Keratinocyte (primary cell): ENCODE data around the gene ZBTB39. TPM values are rescaled to one million over a fixed set of nuclear protein-coding genes. Genes with fewer than 3 reads are reported as not detected.

ENCODE experiments used
- DNase-seq: peaks from one replicate; pipeline ENCODE4 v3.0.0-alpha.2; 2011; ENCODE audit warnings: low read depth, missing footprints, low spot score
- FAIRE-seq: peaks from 2 replicates; lab custom pipeline; 2011; peaks lifted over from hg19 to GRCh38; lab: Jason Lieb, UNC
- H2AFZ ChIP-seq: 2 replicates; pipeline ENCODE4 v1.6.0; 2012; ENCODE audit warnings: low read length, control low read depth, inconsistent platforms; ENCODE audit not compliant: control insufficient read depth
- H3K27ac ChIP-seq: 2 replicates; pipeline ENCODE4 v1.5.1; 2011; ENCODE audit warnings: low read length; ENCODE audit not compliant: control insufficient read depth, insufficient read depth
- H3K27me3 ChIP-seq: 3 replicates; pipeline ENCODE4 v1.6.0; 2011; ENCODE audit warnings: low read length; ENCODE audit not compliant: control insufficient read depth, insufficient read depth; ENCODE audit errors: extremely low read depth
- H3K36me3 ChIP-seq, 2 experiments: 2 replicates in 1 of 2; 3 replicates in 1 of 2; pipeline ENCODE4 v1.5.1; 2011; ENCODE audit warnings: low read length in 2 of 2, mild to moderate bottlenecking in 1 of 2; ENCODE audit not compliant: control insufficient read depth in 2 of 2, insufficient read depth in 2 of 2; ENCODE audit errors: extremely low read depth in 1 of 2
- H3K4me1 ChIP-seq: 3 replicates; pipeline ENCODE4 v1.5.1; 2011; ENCODE audit warnings: low read length; ENCODE audit not compliant: control insufficient read depth, insufficient read depth; ENCODE audit errors: extremely low read depth
- H3K4me2 ChIP-seq: 3 replicates; pipeline ENCODE4 v1.6.0; 2011; ENCODE audit warnings: low read depth, low read length; ENCODE audit not compliant: control insufficient read depth, insufficient read depth; ENCODE audit errors: extremely low read depth
- H3K4me3 ChIP-seq, 3 experiments: fragments of 200-600 bp in 1 of 3; sonication (generic) in 1 of 3; 2 replicates in 2 of 3; 3 replicates in 1 of 3; pipeline ENCODE4 v1.5.1; 2011 to 2016; ENCODE audit warnings: low read length in 3 of 3, mild to moderate bottlenecking in 3 of 3, control low read depth in 2 of 3, inconsistent platforms in 1 of 3, low read depth in 1 of 3, mixed read lengths in 1 of 3, mixed run types in 1 of 3, moderate library complexity in 1 of 3; ENCODE audit not compliant: control insufficient read depth in 2 of 3, insufficient read depth in 2 of 3; ENCODE audit errors: extremely low read depth in 1 of 3
- H3K79me2 ChIP-seq: 2 replicates; pipeline ENCODE4 v1.6.0; 2012; ENCODE audit warnings: low read length; ENCODE audit not compliant: control insufficient read depth, insufficient read depth
- H3K9ac ChIP-seq: 3 replicates; pipeline ENCODE4 v1.6.0; 2011; ENCODE audit warnings: low read length; ENCODE audit not compliant: control insufficient read depth, insufficient read depth; ENCODE audit errors: extremely low read depth
- H3K9me1 ChIP-seq: 3 replicates; pipeline ENCODE4 v1.6.0; 2011; ENCODE audit warnings: low read length; ENCODE audit not compliant: control insufficient read depth, insufficient read depth; ENCODE audit errors: extremely low read depth
- H3K9me3 ChIP-seq: 2 replicates; pipeline ENCODE4 v1.5.1; 2012; ENCODE audit warnings: low read depth, low read length; ENCODE audit not compliant: control insufficient read depth
- H4K20me1 ChIP-seq: 3 replicates; pipeline ENCODE4 v1.6.0; 2011; ENCODE audit warnings: low read length; ENCODE audit not compliant: control insufficient read depth, insufficient read depth; ENCODE audit errors: extremely low read depth
- EZH2 ChIP-seq: IDR thresholded peaks from one replicate; pipeline ENCODE4 v1.6.1; 2012; ENCODE audit warnings: inconsistent platforms, mild to moderate bottlenecking, low read length, moderate library complexity
- dilution Hi-C: fragments of 300-500 bp; cut with MboI; formaldehyde crosslinking; loops from one replicate; pipeline ENCODE4 v1.7.0; 2020; ENCODE audit warnings: low sequenced_read_pairs; ENCODE audit not compliant: extremely low pct_ligation_motif_present
- polyA plus RNA-seq, 5 experiments: library from polyadenylated mRNA; depleted of rRNA in 3 of 5; stranded (reverse) in 3 of 5; stranded (forward) in 1 of 5; unstranded in 1 of 5; fragments of >200 nt; gene quantifications; 1 replicate in 1 of 5; 2 replicates in 3 of 5; 3 replicates in 1 of 5; pipeline versions ENCODE4 v1.2.1 to v1.2.3, GENCODE V29; 2011 to 2012; ENCODE audit warnings: missing spikeins in 2 of 5, low read depth in 1 of 5, low replicate concordance in 1 of 5
- TF ChIP-seq, protein P1 (sequence below), 3 experiments: IDR thresholded peaks in 1 of 3; conservative IDR thresholded peaks in 1 of 3; optimal IDR thresholded peaks in 1 of 3; 2 replicates in 2 of 3; 3 replicates in 1 of 3; pipeline versions ENCODE3 to v1.5.1; 2011; ENCODE audit warnings: low read length in 3 of 3, mild to moderate bottlenecking in 3 of 3, moderate library complexity in 2 of 3, control low read depth in 1 of 3, inconsistent platforms in 1 of 3; ENCODE audit not compliant: insufficient read depth in 2 of 3; ENCODE audit errors: extremely low read depth in 1 of 3

Gene ZBTB39
- polyA plus RNA-seq, 1 donor (not counting 4 experiments of a cell fraction or from before 2014, with no cell fraction given): 4.1 TPM

DNA sequence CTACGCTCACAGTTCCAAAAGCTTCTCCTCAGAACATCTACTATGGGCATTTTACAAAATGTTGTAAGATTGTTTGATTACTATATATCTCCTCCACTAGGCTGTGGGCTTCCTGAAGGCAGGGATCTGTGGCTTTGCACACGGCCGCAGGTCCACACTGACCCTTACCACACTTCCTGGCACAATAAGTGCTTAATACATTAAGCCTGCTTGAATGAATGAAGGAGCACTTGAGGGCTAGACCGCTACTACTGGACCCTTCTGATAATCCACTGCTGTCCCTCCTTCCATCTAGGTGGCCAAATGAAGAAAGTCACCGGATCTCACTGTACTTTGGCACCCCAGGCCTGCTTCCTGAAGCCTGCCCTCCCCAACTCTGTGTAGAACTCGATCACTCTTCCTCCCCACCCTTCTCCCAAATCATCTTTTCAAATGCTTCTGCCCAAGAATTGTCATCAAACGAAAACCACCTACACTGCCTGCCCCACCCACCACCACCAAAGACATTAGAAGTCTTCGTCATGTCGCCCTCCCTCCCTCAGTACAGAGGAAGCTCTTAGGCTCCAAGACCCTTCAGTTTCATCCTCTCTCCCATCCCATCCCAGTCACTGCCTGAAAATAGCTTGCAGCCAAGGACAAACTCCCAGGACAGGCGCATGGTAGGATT lies 596 bp upstream of the ZBTB39 start:
- TF ChIP-seq, protein P1, sequence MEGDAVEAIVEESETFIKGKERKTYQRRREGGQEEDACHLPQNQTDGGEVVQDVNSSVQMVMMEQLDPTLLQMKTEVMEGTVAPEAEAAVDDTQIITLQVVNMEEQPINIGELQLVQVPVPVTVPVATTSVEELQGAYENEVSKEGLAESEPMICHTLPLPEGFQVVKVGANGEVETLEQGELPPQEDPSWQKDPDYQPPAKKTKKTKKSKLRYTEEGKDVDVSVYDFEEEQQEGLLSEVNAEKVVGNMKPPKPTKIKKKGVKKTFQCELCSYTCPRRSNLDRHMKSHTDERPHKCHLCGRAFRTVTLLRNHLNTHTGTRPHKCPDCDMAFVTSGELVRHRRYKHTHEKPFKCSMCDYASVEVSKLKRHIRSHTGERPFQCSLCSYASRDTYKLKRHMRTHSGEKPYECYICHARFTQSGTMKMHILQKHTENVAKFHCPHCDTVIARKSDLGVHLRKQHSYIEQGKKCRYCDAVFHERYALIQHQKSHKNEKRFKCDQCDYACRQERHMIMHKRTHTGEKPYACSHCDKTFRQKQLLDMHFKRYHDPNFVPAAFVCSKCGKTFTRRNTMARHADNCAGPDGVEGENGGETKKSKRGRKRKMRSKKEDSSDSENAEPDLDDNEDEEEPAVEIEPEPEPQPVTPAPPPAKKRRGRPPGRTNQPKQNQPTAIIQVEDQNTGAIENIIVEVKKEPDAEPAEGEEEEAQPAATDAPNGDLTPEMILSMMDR (optimal IDR thresholded peaks at IDR 0.05 in 1 of 3, IDR thresholded peaks at IDR 0.05 in 1 of 3, conservative IDR thresholded peaks at IDR 0.05 in 1 of 3; ENCODE audit: extremely low read depth in 1 of 3, insufficient read depth in 2 of 3, low read length in 3 of 3): no peak
- no peak for TF ChIP-seq EZH2
- peak overlapping the region in 2 of 3 experiments; percentile 31 to 38 for H3K4me3 ChIP-seq
- no peak overlapping the region for H3K27ac ChIP-seq
- H3K4me2 ChIP-seq: peak overlapping the region; percentile 67
- dilution Hi-C loops: loop anchor here (10.0 kb wide), 1 partner anchor 252 kb away; the partner anchor contains the start of gene PRIM1
- H3K27me3 ChIP-seq: no peaks in the 10 kb centered on the region
- peaks cover 6% of the 10 kb centered on the region for H3K4me1 ChIP-seq
- no peaks in the 10 kb centered on the region for H4K20me1 ChIP-seq
- no peak overlapping the region for H3K9ac ChIP-seq
- H2AFZ ChIP-seq: peak overlapping the region; percentile 57
- DNase-seq (no peak), FAIRE-seq (no peak)
- peaks cover 21% of the 10 kb centered on the region for H3K79me2 ChIP-seq
- no peaks in the 10 kb centered on the region for H3K9me1 ChIP-seq
- no peaks in the 10 kb centered on the region for H3K9me3 ChIP-seq
- peaks cover 14 to 23% of the 10 kb centered on the region in 2 experiments for H3K36me3 ChIP-seq

DNA sequence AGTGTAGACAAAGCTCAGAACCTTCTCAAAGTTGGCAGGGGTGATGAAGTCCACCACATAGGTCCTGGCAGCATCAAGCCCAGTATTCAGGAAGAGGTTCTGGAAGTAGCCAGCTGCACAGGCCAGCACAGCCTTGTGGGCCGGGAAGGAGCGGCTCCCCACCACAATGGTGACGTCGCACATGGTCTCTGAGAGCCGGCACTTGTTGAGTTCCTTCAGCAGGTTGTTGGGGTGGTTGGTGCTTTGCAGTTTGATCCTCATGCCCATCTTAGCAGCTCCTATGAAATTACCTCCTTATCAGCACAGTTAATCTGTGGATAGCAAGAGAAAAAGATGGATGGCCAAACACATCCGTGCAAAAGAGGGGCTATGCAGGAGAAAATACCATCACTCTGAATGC lies 1.7 kb downstream of the ZBTB39 start:
- no peak overlapping the region for H3K4me3 ChIP-seq
- dilution Hi-C loops: loop anchor here (10.0 kb wide), 1 partner anchor 250 kb away; the partner anchor contains the start of gene PRIM1
- H3K4me1 ChIP-seq: peaks cover 6% of the 10 kb centered on the region
- H3K79me2 ChIP-seq: peaks cover 26% of the 10 kb centered on the region
- peaks cover 17 to 25% of the 10 kb centered on the region in 2 experiments for H3K36me3 ChIP-seq
- H2AFZ ChIP-seq: no peak overlapping the region
- H3K27ac ChIP-seq: no peak overlapping the region
- H3K9me1 ChIP-seq: no peaks in the 10 kb centered on the region
- no peak for DNase-seq
- H3K9me3 ChIP-seq: no peaks in the 10 kb centered on the region
- H3K9ac ChIP-seq: no peak overlapping the region
- no peak for FAIRE-seq
- no peak overlapping the region for H3K4me2 ChIP-seq
- no peak for TF ChIP-seq EZH2
- TF ChIP-seq, protein P1 (optimal IDR thresholded peaks at IDR 0.05 in 1 of 3, IDR thresholded peaks at IDR 0.05 in 1 of 3, conservative IDR thresholded peaks at IDR 0.05 in 1 of 3; ENCODE audit: extremely low read depth in 1 of 3, insufficient read depth in 2 of 3, low read length in 3 of 3): no peak
- H3K27me3 ChIP-seq: no peaks in the 10 kb centered on the region
- H4K20me1 ChIP-seq: no peaks in the 10 kb centered on the region
